ENCODE measurements around the gene KAT2A.

KAT2A gene

DNA sequence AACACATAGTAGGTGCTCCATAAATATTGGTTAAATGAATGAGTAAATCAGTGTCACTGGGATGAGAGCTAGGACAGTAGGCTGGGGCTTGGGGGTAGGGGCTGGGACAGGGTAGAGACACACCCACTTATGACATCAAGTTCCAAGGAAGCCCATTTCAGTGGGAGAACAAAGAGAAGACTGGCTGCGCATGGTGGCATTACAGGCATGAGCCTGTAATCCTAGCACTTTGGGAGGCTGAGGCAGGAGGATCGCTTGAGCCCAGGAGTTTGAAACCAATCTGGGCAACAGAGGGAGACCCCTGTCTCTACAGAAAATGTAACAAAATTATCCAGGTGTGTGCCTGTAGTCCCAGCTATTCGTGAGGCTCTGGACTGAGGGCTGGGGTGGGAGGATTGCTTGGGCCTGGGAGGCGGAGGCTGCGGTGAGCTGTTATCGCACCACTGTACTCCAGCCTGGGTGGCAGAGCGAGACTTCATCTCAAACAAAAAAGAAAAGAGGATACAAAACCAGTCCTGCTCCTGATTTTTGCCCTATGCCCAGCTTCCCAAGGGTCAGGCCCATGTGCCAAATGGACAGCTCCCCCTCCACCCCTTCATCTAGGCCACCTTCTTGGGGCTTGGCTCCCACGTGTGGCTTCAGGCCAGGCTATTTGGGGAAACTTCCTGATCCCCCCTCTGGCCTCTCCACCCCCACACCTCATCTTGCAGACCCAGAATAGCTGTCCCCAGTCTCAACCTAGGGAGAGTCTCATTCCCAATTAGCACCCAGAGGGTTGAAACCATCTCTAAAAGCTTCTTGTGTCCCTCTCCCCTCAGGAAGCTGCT is 30.0 kb downstream of the KAT2A start:
- DNase-seq: no peak

GRCh38 chr17:42088736-42089135 is 32.4 kb downstream of the KAT2A start:
- no peak for DNase-seq

DNA sequence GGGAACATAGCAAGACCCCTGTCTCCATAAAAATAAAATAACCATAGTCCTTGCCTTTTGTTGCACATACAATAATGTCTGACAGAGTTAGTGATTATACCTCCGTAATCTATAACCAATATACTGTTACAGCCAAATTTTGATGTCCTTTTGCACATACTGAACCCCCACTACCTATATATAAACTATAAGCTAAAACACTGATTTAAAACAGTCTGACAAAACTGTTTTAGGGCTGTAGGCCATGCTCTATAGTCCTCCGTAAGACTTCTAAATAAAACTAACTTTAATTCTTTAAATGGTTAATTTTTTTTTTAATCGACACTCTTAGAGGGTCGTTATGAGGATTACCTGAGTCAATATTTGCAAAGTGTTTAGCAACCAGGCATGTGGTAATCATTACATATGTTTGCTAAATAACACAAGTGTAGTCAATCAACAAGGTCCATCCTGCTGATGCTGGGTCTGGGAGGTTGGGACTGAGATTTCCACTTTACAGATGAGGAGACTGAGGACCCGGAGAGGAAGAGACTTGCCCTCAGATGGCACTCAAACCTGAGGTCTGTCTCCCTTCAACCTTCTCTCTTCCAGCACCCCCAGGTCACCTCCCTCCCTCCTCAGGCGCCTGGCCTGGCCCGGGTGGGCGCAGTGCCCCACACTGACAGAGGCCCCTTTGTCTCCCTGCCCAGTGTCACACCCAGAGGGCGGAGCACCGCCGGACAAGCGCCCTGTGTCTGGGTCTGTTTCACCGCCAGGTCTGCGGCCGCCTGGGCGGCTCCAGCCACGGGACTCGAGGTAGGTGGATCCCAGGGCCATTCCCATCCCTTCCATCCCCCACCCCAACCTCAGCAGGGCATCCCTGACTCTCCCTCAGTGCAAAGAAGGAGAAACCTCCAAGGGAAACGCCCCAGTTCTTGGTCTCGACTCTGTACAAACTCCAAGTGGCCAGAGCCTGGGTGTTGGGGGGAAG is 33.1 kb downstream of the KAT2A start:
- no peak for DNase-seq

- no peak for DNase-seq
These were observed 34.0 kb downstream of the KAT2A start for GRCh38 chr17:42087042-42087701.

- no peak for DNase-seq
These were observed 39.5 kb downstream of the KAT2A start for GRCh38 chr17:42081516-42082129.

DNA sequence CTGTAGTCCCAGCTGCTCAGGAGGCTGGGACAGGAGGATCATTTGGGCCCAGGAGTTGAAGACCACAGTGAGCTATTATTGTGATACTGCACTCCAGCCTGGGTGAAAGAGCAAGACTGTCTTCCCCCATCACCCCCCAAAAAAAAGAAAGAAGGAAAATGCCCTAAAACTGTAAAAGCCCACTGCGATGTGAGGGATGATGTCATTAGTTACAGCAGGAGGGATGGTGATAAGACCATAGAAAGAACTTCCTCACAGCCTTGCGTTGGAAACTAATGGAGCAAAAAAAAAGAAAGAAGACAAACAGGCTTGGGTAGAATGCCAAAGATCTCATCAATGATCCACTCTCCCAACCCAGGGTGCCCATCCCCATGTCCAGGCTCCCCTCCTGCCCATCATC is 41.6 kb downstream of the KAT2A start:
- no peak for DNase-seq

- DNase-seq: no peak
These were observed 42.6 kb downstream of the KAT2A start for GRCh38 chr17:42078396-42079043.

GRCh38 chr17:42077755-42078154 is 43.4 kb downstream of the KAT2A start:
- no peak for DNase-seq

- no peak for DNase-seq
These were observed 44.2 kb downstream of the KAT2A start for GRCh38 chr17:42076797-42077559.

GRCh38 chr17:42075789-42076188 is 45.4 kb downstream of the KAT2A start:
- no peak for DNase-seq

DNA sequence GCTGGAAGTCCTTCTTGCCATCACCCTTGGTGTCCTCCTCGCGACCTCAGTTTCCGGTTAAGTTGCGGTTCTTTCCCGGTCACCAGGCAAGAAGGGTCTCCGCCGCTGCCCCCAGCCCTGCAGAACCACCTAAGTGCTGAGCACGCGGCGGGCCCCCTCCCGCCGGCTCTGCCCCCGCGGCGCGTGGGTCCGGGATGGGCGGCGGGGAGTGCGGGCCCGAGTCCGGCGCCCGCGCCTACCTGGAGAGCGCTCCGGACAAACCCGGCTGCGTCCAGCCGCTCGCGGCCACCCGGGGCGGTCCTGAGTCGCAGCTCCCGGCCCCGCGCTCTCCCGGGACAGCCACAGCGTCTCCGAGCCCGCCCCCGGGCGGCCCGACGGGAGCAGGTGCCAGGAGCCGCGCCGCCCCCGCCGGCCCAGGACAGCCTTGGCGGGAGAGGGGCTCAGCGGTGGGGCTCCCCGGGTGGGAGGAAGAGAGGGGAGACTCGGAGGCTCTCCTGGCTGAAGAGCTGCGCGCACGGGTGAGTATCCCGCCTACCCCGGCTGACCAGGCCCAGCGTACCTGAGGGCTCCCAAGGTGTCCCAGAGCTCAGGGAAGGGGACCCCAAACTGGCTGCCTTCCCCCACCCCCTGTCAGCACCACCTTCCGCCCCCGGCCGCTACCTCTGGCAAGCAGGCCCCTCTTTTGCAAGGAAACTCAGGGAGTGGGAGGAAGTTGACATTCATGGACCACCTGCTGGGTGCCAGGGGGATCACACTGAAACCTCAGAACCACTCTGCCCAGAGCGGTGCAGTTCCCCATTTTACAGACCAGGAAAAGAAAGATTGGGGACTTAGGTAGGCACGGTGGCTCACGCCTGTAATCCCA is 48.6 kb downstream of the KAT2A start:
- DNase-seq: no peak

DNA sequence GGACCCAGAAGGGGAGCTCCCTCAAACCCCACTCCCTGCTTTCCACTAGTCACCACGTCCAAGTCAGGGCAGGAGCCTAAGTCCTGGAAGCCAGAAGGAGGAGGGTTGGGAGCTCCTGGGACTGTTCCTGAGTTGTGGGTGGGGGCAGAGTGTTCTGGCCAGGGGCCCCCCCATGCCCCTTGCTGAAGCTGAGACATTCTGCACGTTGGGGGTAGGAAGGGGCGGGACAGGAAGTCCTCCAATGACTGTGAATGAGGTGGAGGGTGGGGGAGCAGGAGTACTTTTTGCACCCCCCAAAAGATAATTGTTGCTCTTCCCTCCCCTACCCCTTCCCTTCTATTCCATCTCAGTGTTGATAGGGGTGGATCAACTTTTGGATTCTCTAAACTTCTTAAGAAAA is 49.4 kb downstream of the KAT2A start:
- DNase-seq: no peak

GRCh38 chr17:42068979-42069378 is 52.2 kb downstream of the KAT2A start:
- no peak for DNase-seq

GRCh38 chr17:42067371-42068091 is 53.6 kb downstream of the KAT2A start:
- no peak for DNase-seq

DNA sequence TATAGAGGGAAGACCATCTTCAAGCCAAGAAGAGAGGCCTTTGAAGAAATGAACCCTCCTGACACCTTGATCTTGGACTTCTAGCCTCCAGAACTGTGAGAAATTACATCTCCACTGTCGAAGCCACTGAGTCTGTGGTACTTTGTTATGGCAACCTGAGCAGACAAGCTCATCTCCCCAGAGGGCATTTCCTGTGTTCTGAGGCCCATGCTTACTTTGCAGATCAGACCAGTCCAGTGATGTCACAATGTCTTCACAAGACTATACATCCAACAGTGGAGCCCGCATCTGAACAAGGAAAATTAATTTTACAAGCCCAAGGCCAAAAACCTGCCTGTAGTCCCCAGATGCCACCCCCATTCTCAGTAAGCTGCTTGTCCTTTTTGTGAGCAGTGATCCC is 56.0 kb downstream of the KAT2A start:
- no peak for DNase-seq
